Stomach smooth muscle (tissue), 2 donors: ENCODE measurements around the gene UHRF2.

Source experiments
- H3K27ac ChIP-seq: one replicate; pipeline ENCODE4 v1.7.0; 2013; ENCODE audit warnings: mild to moderate bottlenecking, low read length, inconsistent platforms
- H3K27me3 ChIP-seq, 2 donors: one replicate each; pipeline ENCODE4 v1.7.0; 2013; ENCODE audit warnings: low read length in 2 of 2; ENCODE audit not compliant: insufficient read depth in 2 of 2, control insufficient read depth in 1 of 2
- H3K36me3 ChIP-seq, 2 donors: one replicate each; pipeline ENCODE4 v1.7.0; 2013; ENCODE audit warnings: low read length in 2 of 2; ENCODE audit not compliant: control insufficient read depth in 2 of 2, insufficient read depth in 2 of 2
- H3K4me1 ChIP-seq: one replicate; pipeline ENCODE4 v1.7.0; 2013; ENCODE audit warnings: low read length; ENCODE audit not compliant: control insufficient read depth, insufficient read depth
- H3K4me3 ChIP-seq, 2 donors: one replicate each; pipeline ENCODE4 v1.7.0; 2013; ENCODE audit warnings: low read length in 2 of 2
- H3K9ac ChIP-seq, 2 donors: one replicate each; pipeline ENCODE4 v1.7.0; 2013; ENCODE audit warnings: low read length in 2 of 2, mild to moderate bottlenecking in 1 of 2
- H3K9me3 ChIP-seq, 2 donors: one replicate each; pipeline ENCODE4 v1.7.0; 2013; ENCODE audit warnings: low read length in 2 of 2; ENCODE audit not compliant: control insufficient read depth in 2 of 2
- donor health status: healthy.
- donor health status: Pancreatic carcinoma.

UHRF2 gene

DNA sequence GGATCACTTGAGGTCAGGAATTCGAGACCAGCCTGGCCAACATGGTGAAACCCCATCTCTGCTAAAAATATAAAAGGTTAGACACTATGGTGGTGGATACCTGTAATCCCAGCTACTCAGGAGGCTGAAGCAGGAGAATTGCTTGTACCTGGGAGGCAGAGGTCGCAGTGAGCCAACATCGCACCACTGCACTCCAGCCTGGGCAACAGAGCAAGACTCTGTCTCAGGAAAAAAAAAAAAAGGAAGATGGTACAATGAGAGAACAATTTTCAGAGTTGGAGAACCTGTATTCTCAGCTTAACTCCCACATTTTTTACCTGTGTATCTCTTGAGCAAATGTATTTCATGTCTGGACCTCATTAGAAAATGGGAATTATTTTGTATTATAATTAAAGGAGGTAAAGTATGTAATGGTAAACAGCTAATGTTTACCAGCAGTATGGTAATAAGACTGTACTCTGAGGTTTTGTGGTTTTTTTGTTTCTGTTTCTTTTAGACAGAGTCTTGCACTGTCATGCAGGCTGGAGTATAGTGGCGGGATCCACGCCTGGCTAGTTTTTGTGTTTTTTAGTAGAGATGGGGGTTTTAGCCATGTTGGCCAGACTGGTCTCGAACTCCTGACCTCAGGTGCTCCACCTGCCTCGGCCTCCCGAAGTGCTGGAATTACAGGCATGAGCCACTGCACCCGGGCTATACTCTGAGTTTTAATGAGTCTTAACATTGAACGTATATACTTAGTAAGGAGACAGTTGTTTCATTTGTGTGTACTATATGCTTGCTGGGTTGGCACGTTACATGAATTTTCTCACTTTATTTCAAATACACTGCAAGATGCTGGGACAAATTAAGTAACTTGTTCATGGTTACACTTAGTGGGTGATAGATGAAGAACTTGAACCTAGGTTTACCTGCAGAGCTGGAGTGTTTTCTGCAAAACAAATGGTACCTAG is 16.2 kb downstream of the UHRF2 start:
- Histone ChIP-seq H3K9me3 (no peaks in the 10 kb centered on the region), H3K27me3 (no peaks in the 10 kb centered on the region), H3K4me3 (no peak overlapping the region), H3K9ac (no peak overlapping the region), H3K27ac (no peak overlapping the region), H3K36me3 (no peaks in the 10 kb centered on the region), H3K4me1 (no peaks in the 10 kb centered on the region)

DNA sequence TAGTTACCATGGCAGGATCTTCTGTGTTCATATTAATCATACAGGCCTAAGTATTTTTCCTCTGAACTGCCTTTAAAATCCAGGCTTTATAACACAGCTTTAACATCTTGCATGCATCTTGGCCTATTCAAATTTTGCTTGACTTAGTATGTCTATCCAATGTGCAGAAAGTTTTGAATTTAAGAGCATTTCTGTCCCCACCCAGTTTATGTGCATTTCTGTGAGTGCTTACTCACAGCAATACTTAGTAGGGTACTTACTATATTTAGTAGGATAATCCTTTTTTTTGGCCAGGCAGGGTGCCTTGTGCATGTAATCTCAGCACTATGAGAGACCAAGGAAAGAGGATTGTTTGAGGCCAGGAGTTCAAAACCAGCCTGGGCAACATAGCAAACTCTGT is 18.0 kb downstream of the UHRF2 start:
- H3K27me3 ChIP-seq, result no peaks in the 10 kb centered on the region
- H3K9me3 ChIP-seq, result no peaks in the 10 kb centered on the region
- H3K27ac ChIP-seq, result no peak overlapping the region
- no peak overlapping the region for H3K4me3 ChIP-seq
- no peak overlapping the region for H3K9ac ChIP-seq
- H3K4me1 ChIP-seq, result no peaks in the 10 kb centered on the region
- H3K36me3 ChIP-seq, result no peaks in the 10 kb centered on the region

GRCh38 chr9:6433410-6433809 is 20.4 kb downstream of the UHRF2 start:
- Histone ChIP-seq H3K4me1 (no peaks in the 10 kb centered on the region), H3K9ac (no peak overlapping the region), H3K9me3 (no peaks in the 10 kb centered on the region), H3K27me3 (no peaks in the 10 kb centered on the region), H3K27ac (no peak overlapping the region), H3K36me3 (peaks cover 4% of the 10 kb centered on the region in 2 donors), H3K4me3 (no peak overlapping the region)

DNA sequence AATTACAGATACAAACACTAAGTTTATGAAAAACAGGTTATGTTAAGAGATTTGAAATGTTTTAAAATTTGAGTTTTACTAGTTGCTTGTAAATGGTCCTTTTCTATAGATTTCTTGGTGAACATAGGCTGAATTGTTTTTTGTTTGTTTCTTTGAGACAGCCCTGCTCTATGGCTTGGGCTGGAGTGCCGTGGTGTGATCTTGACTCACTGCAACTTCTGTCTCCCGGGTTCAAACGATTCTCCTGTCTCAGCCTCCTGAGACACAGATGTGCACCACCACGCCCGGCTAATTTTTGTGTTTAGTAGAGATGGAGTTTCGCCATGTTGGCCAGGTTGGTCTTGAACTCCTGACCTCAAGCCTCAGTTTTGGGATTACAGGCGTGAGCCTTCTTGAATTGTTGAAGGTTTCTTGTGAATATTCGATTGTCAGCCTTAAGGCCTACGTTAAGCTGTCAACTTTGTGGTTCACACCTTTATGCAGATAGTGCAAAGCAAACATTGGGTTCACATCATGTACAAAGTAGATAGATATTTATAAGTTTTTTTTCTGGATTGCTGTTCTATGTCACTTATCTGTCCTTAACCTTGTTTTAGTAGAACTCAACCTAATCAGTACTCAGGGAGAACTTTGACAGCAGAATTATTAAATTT is 26.2 kb downstream of the UHRF2 start:
- peaks cover 4% of the 10 kb centered on the region in 2 donors for H3K36me3 ChIP-seq
- H3K9me3 ChIP-seq, result no peaks in the 10 kb centered on the region
- H3K4me1 ChIP-seq, result peaks cover 2% of the 10 kb centered on the region
- H3K9ac ChIP-seq, result no peak overlapping the region
- H3K4me3 ChIP-seq, result no peak overlapping the region
- no peaks in the 10 kb centered on the region for H3K27me3 ChIP-seq
- no peak overlapping the region for H3K27ac ChIP-seq

DNA sequence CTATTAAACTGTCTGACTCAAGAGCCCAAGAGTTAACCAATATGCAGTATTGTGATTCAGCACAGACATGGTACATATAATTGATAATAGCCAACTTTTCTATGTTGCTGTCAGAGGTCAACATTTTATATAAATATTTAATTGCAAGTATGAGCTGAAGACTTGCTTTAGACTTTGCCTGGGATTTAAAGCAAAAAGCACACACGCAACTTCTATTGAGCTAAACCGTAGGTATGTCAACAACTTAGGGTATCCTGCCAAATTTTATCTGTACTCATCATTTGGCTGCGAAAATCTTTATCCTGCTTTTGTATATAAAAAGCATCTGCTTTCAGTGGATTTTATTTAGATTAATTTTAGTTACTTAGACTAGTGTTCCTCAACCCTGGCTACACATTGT is 27.4 kb downstream of the UHRF2 start:
- Histone ChIP-seq H3K27me3 (no peaks in the 10 kb centered on the region), H3K9me3 (no peaks in the 10 kb centered on the region), H3K4me3 (no peak overlapping the region), H3K27ac (no peak overlapping the region), H3K9ac (no peak overlapping the region), H3K36me3 (peaks cover 4% of the 10 kb centered on the region in 2 donors), H3K4me1 (peaks cover 8% of the 10 kb centered on the region)

DNA sequence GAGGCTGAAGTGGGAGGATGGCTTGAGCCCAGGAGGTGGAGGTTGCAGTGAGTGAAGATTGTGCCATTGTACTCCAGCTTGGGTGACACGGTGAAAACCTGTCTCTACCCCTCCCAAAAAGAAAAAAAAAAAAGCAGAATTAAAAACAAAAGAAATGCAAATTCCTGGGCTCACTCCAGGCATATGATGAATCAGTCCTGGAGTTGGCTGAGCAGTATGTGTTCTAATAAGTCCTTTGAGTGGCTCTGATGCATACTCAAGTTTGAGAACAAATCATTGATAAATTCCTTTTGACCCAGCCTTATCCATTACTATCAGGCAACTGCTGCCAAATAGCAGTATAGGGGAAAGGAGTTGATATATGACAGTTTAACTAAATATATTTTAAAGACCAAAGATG is 28.3 kb downstream of the UHRF2 start:
- Histone ChIP-seq H3K4me3 (no peak overlapping the region), H3K27ac (no peak overlapping the region), H3K36me3 (peaks cover 4% of the 10 kb centered on the region in 2 donors), H3K4me1 (peaks cover 8% of the 10 kb centered on the region), H3K27me3 (no peaks in the 10 kb centered on the region), H3K9ac (no peak overlapping the region), H3K9me3 (no peaks in the 10 kb centered on the region)

- Histone ChIP-seq H3K4me3 (no peak overlapping the region), H3K36me3 (no peaks in the 10 kb centered on the region), H3K4me1 (peaks cover 8% of the 10 kb centered on the region), H3K9me3 (no peaks in the 10 kb centered on the region), H3K27ac (no peak overlapping the region), H3K27me3 (no peaks in the 10 kb centered on the region), H3K9ac (no peak overlapping the region)
Observed at GRCh38 chr9:6443661-6444060, 30.7 kb downstream of the UHRF2 start.

GRCh38 chr9:6444128-6444527 is 31.1 kb downstream of the UHRF2 start:
- Histone ChIP-seq H3K4me3 (no peak overlapping the region), H3K9ac (no peak overlapping the region), H3K27ac (no peak overlapping the region), H3K9me3 (no peaks in the 10 kb centered on the region), H3K36me3 (no peaks in the 10 kb centered on the region), H3K4me1 (peaks cover 10% of the 10 kb centered on the region), H3K27me3 (no peaks in the 10 kb centered on the region)

- Histone ChIP-seq H3K27ac (no peak overlapping the region), H3K4me3 (no peak overlapping the region), H3K9me3 (no peaks in the 10 kb centered on the region), H3K36me3 (no peaks in the 10 kb centered on the region), H3K27me3 (no peaks in the 10 kb centered on the region), H3K4me1 (peaks cover 15% of the 10 kb centered on the region), H3K9ac (no peak overlapping the region)
Observed at GRCh38 chr9:6449086-6449485, 36.1 kb downstream of the UHRF2 start.

GRCh38 chr9:6449645-6450044 is 36.6 kb downstream of the UHRF2 start:
- no peak overlapping the region for H3K9ac ChIP-seq

More at GRCh38 chr9:6449645-6450044, 36.6 kb downstream of the UHRF2 start:
- H3K27ac ChIP-seq, result no peak overlapping the region
- H3K4me1 ChIP-seq, result peaks cover 12% of the 10 kb centered on the region
- H3K9me3 ChIP-seq, result no peaks in the 10 kb centered on the region
- no peak overlapping the region for H3K4me3 ChIP-seq
- no peaks in the 10 kb centered on the region for H3K27me3 ChIP-seq
- no peaks in the 10 kb centered on the region for H3K36me3 ChIP-seq
